Activated CD4-positive, alpha-beta T cell treated with anti-CD3 and anti-CD28 coated beads for 24 hours (primary cell): ENCODE results near the gene CCDC177.

Source experiments
- DNase-seq, 2 donors: peaks; one replicate each; pipeline ENCODE4 v3.0.0-alpha.2; 2020; ENCODE audit warnings: low read depth in 2 of 2

The CCDC177 gene

DNA sequence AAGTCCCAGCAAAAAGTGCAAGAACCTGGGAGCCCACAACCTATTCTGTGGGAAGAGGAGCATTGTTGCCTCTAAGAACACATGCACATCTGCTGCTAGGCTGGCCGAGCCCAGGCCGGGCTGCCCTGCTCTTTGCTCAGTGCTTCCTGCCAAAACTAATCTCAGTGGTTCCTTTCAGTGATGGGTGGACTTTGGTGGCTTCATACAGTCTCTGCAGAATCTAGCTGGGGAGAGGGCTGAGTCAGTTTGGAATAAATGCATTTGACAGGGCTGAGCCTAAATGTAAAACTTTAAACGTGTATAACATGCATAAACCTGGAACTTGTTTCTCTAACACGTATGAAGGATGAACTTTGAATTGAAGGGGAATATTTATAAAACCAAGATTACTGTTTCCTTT lies 44.6 kb downstream of the CCDC177 start:
- DNase-seq, result no peak

DNA sequence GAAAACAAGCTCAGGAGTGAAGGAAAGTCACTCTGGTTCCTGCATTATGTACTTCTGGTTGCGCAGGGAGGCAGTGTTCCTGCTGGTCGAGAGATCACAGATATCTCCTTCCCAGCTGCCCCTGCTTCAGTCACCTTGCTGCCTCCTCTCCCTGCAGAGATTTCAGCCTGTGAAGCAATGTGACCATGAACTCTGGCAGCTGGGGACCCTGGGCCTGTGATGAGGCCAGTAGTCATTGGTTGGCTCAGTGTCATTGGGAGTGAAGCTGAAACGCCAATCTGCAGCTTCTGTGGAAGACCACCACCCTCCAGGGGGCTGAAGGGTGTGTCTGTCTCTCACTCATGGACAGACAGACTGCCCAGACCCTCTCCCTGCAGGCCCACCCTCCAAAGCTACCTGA lies 45.1 kb downstream of the CCDC177 start:
- DNase-seq, result no peak

DNA sequence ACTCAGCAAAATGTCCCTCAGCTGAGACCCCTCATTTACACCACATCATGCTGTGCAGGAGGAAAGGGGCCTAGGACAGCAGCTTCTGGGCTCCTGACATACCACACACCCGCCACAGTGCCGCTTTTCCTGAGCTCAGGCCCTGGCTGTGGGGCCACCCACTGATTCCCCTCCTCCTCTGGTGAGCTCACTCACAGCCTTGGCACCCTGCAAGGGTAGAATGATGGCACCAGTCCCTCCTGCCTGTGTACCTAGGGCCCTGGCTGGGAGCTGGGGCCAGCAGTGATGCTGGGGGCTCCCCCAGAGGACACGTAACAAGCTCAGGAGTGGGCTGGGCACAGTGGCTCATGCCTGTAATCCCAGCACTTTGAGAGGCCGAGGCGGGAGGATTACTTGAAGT lies 45.7 kb downstream of the CCDC177 start:
- DNase-seq, result no peak

DNA sequence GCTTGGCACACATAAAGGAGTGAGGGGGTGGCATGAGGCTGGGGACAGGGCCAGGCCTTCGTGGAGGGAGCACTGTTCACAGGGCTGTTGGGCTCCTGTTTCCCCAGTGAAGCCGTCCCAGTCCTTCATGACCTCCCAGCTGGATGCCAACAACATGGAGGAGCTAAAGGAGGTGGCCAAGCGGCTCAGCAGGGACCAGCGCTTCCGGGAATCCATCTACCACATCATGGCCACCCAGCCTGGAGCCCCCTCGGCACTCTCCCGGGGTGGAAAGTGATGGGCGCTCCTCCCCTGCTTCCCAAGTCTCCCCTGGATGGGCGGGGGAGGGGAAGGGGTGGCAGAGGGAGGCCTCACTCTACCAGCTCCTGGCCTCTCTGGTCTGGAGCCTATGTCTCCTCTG lies 46.5 kb downstream of the CCDC177 start:
- DNase-seq, result no peak

DNA sequence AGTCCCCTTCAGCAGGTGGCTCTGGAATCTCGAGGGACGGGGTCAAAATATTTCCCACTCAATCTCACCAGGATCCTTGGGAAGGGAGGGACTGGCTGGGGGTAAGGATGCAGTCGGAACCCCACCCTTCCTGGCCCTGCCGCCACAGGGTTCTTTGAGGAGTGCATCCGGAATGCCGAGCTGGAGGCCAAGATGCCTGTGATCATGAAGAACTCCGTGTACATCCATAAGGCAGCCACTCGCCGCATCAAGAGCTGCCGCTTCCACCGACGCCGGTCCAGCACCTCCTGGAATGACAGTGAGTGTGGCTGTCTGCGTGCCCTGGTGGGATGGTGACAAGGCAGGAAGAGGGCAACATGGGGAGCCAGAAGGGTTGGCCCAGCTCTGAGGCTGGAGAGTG lies 47.0 kb downstream of the CCDC177 start:
- no peak for DNase-seq

DNA sequence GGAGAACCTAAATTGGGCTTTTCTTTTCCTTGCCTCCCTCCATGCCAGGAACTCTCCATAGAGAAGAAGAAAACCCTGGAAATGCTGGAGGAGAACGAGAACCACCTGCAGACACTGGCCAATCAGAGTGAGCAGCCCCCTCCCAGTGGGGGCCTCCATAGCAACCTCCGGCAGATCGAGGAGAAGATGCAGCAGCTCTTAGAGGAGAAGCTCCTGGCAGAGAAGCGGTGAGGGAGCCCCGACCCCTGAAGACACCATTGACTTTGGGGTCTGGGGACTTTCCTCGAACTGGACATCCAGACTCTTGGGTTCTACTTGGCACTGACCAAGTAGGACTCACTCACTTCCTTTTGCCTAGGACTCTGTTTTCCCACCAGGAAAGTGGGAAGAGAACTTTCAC lies 48.8 kb downstream of the CCDC177 start:
- DNase-seq, result no peak

DNA sequence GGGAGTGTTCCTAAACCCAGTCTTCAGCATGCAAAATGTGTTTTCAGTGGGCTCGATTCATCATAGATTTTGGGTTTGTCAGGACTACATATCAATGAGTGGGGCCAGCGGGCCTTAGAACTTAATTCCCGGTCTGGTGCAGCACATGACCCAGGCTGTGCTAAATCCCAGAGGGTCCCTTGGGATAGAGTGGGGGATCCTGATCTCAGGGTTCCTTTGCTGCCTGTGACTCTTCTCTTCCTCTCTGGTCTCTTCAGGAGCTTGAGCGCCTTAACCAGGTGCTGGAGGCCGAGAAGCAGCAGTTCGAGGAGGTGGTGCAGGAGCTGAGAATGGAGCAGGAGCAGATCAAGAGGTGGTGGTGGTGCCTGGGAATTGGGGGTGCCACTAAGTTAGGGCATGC lies 52.6 kb downstream of the CCDC177 start:
- DNase-seq, result no peak
